Measurements from ENCODE around the gene TLCD5.

The TLCD5 gene

DNA sequence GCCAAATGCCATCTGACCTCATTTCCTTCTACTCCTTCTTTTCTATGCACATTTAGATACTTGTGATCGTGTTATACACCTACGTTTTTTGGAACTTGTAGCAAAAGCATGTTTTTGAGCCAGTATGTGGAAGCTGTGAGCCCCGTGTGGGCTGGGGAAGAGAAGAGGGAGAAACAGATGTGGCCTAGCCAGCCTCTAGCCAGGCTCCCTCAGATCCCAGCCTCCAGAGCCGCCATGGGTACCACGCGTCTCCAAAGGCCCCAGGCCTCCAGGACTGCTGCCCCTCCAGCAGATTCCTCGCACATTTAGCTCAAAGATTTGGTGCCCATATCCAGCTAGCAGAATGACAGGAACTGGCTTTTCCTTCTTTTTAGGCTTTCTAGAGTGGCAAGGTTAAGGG is 17.0 kb upstream of the TLCD5 start:
- no peak for DNase-seq

DNA sequence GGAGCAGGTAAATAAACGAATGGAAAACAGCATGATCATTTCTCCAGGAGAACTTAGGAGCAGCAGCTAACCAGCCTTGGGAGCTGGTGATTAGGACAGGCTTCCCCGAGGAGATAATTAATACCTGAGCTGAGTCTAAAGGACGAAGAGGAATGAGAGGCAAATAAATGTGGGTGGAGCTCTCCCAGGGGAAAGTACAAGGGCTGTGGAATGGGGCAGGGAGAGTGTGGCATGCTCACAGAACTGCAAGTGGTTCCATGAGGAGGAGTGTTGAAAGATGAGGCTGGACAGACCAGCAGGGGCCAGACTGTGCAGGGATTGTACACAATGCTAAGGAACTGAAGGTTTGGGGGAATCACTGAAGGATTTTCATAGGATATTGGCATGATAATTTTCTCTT is 14.2 kb upstream of the TLCD5 start:
- no peak for DNase-seq

DNA sequence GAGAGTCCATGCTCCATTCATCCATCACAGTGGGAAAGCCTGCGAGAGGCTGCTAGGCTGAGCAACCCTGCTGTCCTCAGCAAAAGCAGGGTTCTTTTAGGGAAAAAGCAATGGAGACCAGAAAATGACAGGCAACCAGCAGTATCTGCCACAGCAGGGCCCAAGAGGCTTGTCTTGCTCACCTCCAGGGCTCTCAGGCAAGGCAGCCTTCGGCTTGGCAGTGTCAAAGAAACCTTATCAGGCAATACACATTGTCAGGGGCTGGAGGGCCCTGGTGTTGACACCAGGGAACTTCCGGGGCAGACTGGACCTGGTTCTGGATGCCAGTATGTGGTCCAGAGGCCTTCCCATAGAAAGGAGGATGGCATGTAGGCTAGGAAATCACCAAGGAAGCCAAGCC is 10.2 kb upstream of the TLCD5 start:
- no peak for DNase-seq

DNA sequence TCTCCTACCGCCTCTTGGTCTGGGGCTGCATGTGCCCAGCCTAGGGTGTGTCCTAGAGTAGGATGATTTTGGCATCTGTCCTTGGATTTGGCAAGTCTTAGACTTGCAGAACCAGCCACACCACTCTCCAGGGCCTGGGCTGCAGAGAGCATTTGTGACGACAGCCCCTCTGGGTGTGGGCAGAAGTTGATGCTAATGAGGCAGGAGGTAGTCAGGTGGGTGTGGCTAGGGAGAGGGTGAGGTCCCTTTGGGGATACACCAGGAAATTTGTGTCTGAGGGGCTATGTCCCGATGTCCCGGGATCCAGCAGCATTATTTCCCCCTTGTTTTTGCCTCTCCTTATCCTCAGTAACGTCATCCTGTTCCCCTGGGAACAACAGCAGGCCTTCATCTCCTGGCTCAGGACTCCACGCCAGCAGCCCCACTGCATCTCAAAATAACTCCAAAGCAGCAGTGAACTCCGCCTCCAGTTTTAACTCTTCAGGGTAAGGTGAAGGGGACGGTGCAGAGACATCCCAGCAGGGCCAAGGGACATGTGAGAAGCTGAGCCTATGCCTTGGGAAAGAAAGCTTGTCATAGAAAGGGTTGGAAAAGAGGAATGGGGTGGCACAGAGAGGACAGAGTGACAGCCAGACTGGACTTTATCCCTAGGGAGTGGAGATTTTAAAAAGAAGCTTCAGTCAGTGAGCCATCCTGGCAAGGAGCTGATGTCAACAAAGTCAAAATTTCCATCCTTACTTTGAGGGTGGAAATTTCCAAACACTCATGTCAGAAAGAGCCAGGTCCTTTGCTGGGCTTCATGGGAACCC is 8.0 kb upstream of the TLCD5 start:
- DNase-seq, result no peak

DNA sequence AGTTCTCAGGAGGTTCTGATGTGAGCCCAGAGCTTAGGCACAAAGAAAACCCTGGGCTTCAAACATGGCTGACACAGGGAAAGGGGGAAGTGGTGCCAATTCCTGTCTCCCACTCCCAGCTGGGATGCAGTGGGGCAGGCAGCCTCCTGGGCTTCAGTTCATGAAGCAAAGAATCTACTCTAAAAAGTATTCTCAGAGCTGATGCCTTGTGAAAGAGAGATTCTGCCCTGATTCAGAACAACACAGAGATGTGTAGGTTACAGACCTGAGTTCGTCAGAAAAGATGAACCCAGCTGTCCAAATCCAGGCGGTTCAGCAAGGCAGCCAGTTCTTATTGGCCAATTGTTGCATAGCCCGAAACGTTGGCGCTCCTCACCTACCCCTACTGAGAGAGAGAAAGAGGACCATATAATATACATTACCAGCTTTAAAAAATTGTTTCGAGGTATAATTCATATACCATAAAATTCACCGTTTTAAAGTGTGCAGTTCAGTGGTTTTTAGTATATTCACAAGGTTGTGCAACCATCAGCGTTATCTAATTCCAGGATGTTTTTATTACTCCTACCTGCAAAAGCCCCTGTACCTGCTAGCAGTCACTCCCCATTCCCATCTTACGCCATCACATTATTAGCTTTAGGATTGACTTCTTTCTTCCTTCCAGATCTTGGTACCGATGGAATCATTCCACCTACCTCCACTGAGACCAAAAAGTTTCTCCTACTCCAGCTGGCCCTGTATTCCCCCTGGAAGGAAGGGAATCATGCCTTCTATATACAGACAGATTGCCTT is 7.2 kb upstream of the TLCD5 start:
- DNase-seq, result no peak

DNA sequence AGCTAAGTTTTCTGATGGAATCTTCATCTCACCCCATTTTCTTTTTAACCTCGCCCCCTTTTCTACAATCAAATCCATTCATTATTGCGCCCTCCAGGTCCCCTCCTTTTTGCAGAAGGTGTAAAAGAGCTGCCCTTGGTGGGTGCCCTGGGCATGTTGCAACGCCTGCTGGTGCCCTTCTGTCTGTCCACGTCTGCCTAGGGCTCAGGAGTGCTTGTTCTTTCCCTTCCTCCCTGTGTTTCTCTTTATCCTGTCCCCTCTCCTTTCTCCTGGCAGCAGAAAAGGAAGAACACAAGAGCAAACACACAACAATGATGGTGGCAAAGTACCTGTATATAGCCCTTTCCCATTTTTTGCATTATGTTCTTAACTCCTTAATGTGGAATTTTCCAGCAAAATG is 6.2 kb upstream of the TLCD5 start:
- DNase-seq, result no peak

DNA sequence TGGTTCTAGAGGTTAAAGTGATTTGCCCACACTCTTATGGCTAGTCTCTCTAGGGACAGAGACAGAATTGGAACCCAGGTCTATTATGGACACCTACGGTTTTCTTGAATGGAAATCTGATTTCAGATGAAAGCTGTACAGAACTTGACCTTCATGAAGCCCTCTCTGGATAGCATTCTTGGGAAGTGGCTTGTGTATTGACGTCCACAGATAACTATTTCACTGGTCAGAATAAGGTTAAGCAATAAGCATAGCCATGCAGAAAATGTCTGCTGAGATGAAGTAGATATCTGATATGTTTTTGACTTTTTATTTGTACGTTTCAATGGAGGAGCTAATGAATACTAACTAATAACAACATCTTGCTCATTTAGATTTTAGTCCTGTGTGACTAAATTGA is 1.1 kb downstream of the TLCD5 start:
- no peak for DNase-seq

DNA sequence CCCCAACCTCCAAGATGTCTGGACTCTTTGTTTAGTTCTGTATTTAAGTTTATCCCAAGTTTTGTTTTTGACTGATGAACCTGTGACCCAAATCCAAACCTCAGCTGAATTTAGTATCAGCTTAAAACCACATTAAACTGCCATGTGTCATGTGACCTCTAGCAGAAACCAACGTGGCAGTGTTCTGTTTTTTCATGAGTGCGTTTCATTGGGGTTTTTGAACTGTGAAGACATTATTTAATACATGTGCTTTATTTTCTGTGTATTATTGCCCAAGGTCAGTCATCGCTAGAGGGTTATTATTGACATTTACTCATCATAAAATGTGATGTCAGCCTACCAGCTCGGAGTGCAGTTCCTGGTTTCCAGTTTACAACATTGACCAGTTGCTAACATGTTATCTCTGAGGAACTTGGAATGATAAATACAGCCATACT is 1.8 kb downstream of the TLCD5 start:
- DNase-seq, result no peak

DNA sequence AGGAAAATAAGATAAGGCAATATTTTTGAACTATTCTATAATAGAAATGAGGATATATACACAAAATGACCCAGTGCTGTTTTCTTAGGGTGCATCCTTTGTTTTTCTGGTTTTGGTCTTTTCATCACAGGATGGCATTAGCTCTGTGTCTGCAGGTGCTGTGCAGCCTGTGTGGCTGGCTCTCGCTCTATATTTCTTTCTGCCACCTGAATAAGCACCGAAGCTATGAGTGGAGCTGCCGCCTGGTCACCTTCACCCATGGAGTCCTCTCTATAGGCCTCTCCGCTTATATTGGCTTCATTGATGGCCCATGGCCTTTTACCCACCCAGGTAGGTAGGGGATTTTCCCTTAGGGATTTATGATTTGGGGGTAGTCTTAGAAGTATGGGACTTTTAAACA is 2.2 kb downstream of the TLCD5 start:
- no peak for DNase-seq

DNA sequence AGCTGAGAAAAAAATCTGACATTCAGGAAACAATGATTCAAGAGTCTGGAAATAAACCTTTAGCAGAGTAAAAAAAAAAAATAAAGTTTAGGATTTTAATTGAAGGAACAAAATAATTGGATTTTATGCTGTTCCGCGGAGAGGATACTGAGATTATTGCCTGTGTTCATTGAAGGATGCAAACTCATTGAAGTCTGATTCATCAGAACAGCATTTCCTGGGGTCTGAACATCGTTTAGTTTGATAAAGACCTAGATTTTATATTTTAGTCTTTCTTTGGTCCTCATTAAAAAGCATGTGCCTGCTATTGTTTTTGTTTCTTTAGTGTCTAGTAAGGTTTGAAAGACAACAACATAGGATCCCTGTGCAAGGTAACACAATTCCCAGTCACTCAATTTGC is 4.5 kb downstream of the TLCD5 start:
- DNase-seq, result no peak

DNA sequence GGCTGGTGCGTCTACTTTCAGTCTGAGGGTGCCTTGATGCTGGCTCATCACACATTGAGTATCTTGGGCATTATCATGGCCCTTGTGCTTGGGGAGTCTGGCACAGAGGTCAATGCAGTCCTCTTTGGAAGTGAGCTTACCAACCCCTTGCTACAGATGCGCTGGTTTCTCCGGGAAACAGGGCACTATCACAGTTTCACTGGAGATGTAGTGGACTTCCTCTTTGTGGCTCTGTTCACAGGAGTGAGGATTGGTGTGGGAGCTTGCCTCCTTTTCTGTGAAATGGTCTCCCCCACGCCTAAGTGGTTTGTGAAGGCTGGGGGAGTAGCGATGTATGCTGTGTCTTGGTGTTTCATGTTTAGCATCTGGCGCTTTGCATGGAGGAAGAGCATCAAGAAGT is 4.9 kb downstream of the TLCD5 start:
- DNase-seq, result no peak

DNA sequence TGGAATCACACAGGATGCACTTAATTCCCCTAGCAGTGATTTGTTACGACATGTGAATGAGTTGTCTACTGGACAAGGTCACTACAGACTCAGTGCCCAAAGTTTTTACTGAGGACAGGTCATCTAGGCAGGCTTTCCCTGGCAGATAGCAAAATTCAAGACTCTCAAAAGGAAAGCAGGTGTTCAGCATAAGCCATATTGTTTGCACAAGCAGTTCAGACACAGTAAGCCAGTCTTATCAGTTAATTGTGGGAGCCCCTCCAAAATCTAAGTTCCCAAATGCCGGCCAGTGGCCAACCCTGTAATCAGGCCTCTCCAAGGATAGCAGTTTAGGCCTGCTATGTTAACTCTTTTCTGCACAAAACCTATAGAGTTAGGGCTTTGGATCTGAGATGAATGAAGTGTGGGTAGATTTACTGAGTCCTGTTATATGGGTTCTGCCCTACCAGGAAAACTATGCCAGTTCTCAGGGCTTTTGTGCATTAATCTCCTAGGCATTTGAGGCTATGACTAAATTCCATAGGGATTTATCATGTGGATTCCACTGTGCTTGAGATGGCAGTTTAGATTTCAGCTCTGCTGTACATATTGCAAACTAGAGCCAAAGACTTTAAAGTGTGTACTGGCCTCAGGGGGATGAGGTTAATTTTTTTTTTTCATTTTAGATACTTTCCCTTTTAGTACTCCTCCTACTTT is 6.3 kb downstream of the TLCD5 start:
- DNase-seq, result no peak

DNA sequence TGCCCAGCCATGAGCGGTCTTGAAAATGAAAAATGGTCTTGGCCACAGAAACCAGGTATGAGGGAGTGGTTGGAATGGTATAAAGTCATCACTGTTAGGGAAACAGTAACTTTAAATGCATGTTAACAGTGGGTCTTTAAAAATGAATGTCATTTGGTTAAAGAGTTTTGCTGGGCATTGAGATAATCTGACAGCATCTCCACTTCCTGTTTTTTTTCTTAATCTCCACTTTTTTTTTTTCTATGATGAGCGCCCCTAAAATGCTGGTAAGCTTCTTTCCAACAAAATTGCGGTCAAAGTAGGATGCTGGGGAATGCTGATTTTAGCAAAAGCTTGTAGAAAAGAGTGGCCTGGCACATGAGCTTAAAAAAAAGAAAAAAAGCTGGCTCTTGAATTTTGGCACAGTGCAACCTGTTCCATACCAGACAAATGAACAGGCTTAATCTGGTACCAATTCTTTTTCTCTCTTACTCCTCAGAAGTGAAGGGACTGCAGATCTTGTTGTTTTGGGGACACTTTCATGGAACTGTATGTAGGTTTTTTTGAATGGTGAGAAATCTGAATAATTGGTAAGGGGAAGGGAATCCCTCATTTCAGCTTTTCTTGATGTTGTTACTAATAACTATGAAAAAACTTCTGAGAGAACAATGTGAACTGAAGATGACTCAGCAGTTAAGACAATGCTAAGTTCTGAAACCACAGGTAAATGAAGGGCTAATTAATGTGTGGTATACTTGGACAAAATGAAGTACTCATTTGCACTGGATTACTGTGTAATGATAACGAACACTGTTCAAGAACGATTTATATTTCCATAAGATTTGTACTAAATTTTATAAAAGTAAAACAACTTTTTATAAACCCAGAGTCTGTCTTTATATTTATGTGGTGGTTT is 8.0 kb downstream of the TLCD5 start:
- no peak for DNase-seq

DNA sequence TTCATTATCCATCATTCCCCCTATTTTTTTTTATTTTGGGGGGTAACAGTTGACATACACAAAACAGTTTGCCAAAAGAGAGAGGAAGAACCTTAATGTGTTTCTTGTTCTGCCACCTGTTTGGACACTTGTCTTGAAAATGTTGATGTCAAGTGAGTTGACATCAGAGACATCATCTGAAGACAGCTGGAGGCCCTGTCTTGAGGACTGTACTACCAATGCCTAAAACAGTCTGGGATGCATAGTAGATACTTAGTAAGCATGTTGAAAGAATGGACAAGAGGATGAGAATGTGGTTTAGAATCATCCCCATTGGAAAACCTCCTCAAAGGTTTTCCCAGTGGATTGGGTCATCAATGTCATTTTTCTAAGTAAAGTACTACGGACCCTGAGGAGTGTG is 8.7 kb downstream of the TLCD5 start:
- DNase-seq, result no peak

DNA sequence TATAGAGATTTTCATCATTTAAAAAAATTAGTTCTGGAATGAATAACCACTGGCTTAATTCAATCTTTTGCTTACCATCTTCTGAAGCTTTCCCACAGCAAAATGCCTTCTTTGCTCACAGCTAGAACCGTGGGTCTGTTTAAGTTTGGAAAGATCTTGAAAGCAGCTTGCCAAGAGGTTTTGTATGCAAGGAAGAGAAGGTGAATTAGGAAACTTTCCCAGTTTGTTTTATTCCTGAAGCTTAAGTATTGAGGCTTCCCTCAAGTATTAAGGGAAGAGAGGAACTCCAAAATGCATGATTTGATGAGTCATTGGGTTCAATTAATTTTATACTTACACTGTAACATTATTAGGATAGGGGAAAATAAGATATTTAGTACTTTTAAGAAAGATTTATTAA is 9.2 kb downstream of the TLCD5 start:
- no peak for DNase-seq

DNA sequence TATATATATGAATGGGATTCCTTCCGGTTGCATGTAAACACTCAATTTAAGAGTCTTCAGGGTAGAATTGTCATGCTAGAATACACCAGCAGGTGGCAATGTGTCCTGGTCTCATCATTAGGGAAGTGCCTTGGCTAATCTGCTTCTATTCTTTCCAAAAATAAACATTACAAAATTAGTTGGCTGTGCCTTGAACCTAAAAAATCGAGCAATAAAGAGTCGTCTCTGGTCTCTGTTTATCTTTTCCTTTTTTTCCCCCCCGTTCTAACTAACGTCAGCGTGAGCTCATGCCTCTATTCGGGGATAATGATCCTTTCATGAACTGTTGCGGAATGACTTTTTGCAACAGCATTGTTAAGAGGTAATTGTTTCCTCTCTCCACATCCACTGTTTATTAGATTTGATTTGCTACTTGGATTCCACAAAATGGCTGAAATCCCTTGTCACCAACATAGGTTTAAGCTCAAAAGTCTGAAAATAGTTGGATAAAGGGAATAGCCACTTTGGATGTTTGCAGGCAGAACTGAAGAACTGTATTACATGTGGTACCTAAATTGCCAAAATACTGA is 9.9 kb downstream of the TLCD5 start:
- DNase-seq, result peak in 4 of 5 experiments; percentile 16 to 63 (median 34)

DNA sequence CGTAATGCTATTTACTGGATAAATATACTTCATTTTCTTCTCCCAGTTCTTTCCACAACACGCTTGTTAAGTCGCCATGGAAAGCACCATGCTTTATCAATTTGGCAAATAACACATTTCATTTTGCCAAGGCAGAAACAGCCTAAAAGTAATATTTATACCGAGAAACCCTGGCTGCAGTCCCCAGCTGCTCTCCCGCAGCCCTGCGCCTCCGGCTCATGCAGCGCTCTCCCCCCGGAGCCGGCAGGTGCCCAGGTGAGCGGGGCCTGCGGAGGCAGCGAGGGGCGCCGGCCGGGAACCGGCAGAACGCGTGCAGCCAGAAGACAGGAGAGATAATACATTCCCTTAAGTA is 10.4 kb downstream of the TLCD5 start:
- peak in 1 of 5 experiments; percentile 20 for DNase-seq

DNA sequence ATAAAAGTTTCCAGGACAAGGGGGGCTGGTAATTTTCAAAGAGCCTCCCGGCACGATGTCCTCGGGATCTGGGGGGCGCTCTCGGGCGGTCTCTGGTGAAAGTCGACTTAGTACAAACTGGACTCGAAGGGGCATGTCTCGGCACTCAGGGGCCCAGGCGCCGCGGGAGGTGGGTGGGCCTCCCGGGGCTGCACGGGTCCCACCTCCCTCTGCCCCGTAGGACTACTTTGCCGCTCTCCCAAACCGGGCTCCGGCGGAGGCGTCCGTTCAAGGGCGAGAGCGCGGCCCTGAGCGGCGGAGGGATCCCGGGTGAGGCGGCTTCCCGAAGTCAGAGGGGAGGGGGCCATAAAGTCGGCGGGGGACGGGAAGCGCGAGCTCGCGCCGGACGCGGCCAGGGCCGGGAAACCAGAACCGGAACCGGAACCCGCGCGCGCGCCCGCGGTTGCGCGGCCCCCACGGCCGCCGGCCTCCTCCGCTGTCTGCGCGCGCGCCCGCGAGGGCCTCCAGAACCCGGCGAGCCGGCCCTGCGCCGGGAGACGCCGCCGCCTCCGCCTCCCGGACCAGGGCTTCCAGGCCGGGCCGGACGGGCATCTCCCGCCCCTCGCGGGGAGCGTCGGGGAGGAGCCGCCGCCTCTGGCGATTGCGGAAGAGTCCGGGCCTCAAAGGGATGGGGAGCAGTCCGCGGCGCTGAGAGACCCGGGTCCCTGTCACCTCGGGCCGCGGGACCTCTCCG is 11.0 kb downstream of the TLCD5 start, which contains the start of gene ARHGEF12:
TSS of gene ARHGEF12 (plus strand) at position 506 of the 733 bp plus-strand sequence. CDS start 831 bp downstream, outside the sequence.
- DNase-seq, result peak; percentile 23 to 80 (median 52)

DNA sequence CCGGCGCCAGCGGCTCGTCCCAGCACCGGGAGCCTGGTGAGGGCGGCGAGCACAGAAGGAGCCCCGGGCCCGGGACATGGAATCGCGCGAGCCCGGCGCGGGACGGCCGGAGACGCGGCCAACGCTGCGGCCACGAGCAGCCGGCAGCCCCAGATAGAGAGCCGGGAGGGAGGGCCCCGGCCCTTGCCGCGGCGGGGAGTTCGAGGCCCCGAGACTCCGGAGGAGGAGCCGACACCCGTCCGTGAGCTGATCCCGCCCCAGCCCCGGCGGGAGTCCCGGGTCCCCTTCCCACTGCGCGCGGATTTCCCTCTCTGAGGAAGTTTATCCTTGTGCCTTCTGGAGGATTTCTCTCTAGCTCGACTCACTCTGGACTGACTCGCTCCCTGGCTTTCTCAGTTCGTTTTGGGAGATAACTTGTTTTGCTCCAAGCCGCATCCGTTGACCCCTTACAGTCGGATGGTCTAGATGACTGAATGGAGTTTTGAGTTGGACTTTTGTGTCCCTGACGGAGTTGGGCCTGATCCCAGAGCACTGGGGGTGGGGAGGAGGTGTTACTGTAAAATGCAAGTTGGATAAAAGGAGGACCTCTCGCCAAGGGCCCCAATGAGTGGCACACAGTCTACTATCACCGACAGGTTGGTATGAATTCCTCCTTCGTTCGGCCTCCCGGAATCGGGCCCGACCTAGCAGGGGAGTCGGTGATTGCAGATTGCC is 11.7 kb downstream of the TLCD5 start:
- DNase-seq, result peak in 2 of 5 experiments; percentile 4 to 24

DNA sequence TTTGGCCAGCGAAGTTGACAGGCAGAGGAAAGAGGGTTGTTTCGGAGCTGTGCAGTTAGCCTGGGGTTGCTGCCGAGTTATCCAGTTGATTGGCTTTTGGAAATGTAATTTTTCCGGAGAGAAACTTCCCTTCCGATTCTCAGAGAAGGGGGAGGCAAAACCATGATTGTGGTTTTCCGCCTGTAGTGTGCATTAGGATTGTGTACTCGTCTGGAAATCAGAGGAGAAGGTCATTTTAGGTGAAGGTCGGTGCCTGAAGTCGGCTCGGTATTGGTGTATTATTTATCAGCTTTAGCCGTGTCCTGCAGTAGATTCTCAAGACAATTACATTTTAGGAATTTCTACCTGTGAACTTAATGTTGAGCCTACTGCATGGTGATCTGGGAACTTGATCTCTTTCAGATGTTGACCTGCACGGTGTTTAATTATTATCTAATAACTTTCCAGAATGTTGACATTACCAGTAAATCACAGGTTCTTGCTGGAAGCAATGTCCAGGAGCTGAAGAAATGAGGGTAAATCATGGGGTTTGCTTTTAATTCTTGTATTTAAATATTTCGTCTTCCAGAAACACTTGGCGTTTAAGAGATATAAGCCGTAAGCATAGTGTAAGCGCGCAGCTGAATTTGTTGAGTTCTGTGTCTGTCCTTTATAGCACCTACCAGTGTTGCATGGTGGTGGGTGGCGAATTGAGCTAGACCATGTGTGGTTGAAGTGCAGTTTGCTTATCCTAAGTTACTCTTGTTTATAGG is 12.4 kb downstream of the TLCD5 start:
- DNase-seq, result no peak

All from T-helper 2 cell (primary cell).